ENCODE data around the gene SLC38A10.

The SLC38A10 gene

DNA sequence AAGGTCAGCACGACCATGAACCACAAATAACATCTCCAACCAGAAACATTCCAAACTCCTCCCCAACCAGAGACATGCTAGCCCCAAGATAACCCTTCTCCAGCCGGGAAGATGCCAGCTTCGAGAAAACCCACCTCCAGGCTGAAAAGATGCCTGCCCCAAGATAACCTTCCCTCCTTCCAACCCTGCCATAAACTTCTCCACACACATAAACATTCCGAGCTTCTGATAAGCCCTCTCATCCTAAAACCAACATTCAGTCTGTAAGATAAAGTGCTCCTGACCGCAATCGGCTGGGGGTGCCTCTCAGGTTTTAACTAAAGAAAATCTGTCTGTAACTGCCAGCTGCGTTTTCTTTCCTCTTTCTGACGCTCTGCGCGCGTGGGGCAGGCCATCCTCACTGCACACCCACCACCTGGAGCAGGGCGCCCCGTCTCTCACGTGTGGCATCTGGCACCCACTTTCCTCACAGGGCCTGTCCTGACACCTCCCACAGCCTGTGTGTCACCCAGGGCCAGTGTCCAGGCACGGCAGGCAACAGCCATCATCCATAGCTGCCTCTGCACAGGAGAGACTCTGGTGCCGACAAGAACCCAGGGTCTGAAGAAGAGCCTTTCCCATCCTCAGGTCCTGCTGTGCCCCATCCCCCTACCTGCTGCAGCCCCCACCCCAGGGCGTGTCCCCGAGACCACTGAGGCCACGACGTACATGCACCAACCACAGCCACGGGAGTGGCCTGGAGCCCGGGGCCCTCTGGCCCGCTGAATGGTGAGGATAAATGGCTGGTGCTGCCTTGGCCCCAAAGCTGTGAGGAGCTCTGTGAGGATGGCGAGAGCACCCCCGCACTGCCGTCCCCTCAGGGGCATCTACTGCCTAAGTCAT lies 59.9 kb downstream of the SLC38A10 start:
- Histone ChIP-seq H4K8ac (ENCODE audit: low read depth, low read length) (no peak overlapping the region), H3K4me1 (ENCODE audit: control insufficient read depth in 1 of 2, insufficient read depth in 2 of 2, low read length in 2 of 2) (peaks cover 7 to 15% of the 10 kb centered on the region in 2 experiments), H4K12ac (ENCODE audit: low read depth, low read length) (no peak overlapping the region), H2AK5ac (ENCODE audit: low read length) (no peak overlapping the region), H3K27me3 (ENCODE audit: insufficient read depth, low read length) (no peaks in the 10 kb centered on the region), H3K18ac (ENCODE audit: low read length) (no peak overlapping the region), H4K91ac (ENCODE audit: low read depth, low read length) (no peak overlapping the region), H3K4me3 (ENCODE audit: low read depth, low read length) (no peak overlapping the region), H3K4ac (ENCODE audit: low read depth, low read length) (no peak overlapping the region), H3K79me1 (ENCODE audit: low read length) (peaks cover 8% of the 10 kb centered on the region), H2BK5ac (ENCODE audit: low read depth, low read length, poor library complexity) (no peak overlapping the region), H3K4me2 (ENCODE audit: low read length) (no peak overlapping the region), H3K27ac (ENCODE audit: low read depth, low read length) (no peak overlapping the region), H2AFZ (ENCODE audit: insufficient read depth, low read length, poor library complexity) (no peak overlapping the region), H3K9me3 (ENCODE audit: insufficient read depth, low read depth, low read length) (peaks cover 4% of the 10 kb centered on the region), H3K9ac (ENCODE audit: low read length) (no peak overlapping the region), H3K23ac (ENCODE audit: low read length) (no peak overlapping the region), H3K79me2 (ENCODE audit: control insufficient read depth, insufficient read depth, low read length, poor library complexity) (peaks cover 10% of the 10 kb centered on the region), H3K14ac (ENCODE audit: low read length) (no peak overlapping the region), H2BK12ac (ENCODE audit: low read length) (no peak overlapping the region), H3K36me3 (ENCODE audit: control insufficient read depth in 1 of 2, insufficient read depth in 2 of 2, low read length in 2 of 2) (peaks cover 18 to 30% of the 10 kb centered on the region in 2 experiments), H2BK120ac (ENCODE audit: insufficient read depth, low read length, poor library complexity) (no peak overlapping the region)
- WGBS (ENCODE audit: extremely low coverage, insufficient coverage, insufficient read length) = no CpG with 5 or more reads among the region's 26 CpGs
- no peak for DNase-seq

GRCh38 chr17:81234506-81234855 lies 60.6 kb downstream of the SLC38A10 start:
- no peak overlapping the region for H2AFZ ChIP-seq (ENCODE audit: insufficient read depth, low read length, poor library complexity)
- H2AK5ac ChIP-seq (ENCODE audit: low read length) = no peak overlapping the region
- WGBS (ENCODE audit: extremely low coverage, insufficient coverage, insufficient read length) = no CpG with 5 or more reads among the region's 13 CpGs
- H3K36me3 ChIP-seq (ENCODE audit: control insufficient read depth in 1 of 2, insufficient read depth in 2 of 2, low read length in 2 of 2) = peaks cover 25 to 36% of the 10 kb centered on the region in 2 experiments
- DNase-seq = no peak
- H3K4ac ChIP-seq (ENCODE audit: low read depth, low read length) = no peak overlapping the region
- no peak overlapping the region for H3K9ac ChIP-seq (ENCODE audit: low read length)
- H4K12ac ChIP-seq (ENCODE audit: low read depth, low read length) = no peak overlapping the region
- no peak overlapping the region for H3K18ac ChIP-seq (ENCODE audit: low read length)
- H3K27me3 ChIP-seq (ENCODE audit: insufficient read depth, low read length) = no peaks in the 10 kb centered on the region
- peaks cover 5% of the 10 kb centered on the region for H3K79me2 ChIP-seq (ENCODE audit: control insufficient read depth, insufficient read depth, low read length, poor library complexity)
- H3K79me1 ChIP-seq (ENCODE audit: low read length) = peaks cover 3% of the 10 kb centered on the region
- H4K8ac ChIP-seq (ENCODE audit: low read depth, low read length) = no peak overlapping the region
- peaks cover 4% of the 10 kb centered on the region for H3K9me3 ChIP-seq (ENCODE audit: insufficient read depth, low read depth, low read length)
- H3K4me2 ChIP-seq (ENCODE audit: low read length) = no peak overlapping the region
- H4K91ac ChIP-seq (ENCODE audit: low read depth, low read length) = no peak overlapping the region
- no peak overlapping the region for H2BK12ac ChIP-seq (ENCODE audit: low read length)
- no peak overlapping the region for H3K4me3 ChIP-seq (ENCODE audit: low read depth, low read length)
- no peak overlapping the region for H2BK120ac ChIP-seq (ENCODE audit: insufficient read depth, low read length, poor library complexity)
- H3K4me1 ChIP-seq (ENCODE audit: control insufficient read depth in 1 of 2, insufficient read depth in 2 of 2, low read length in 2 of 2) = peaks cover 3 to 10% of the 10 kb centered on the region in 2 experiments
- H2BK5ac ChIP-seq (ENCODE audit: low read depth, low read length, poor library complexity) = no peak overlapping the region
- no peak overlapping the region for H3K23ac ChIP-seq (ENCODE audit: low read length)
- H3K14ac ChIP-seq (ENCODE audit: low read length) = no peak overlapping the region
- H3K27ac ChIP-seq (ENCODE audit: low read depth, low read length) = no peak overlapping the region

DNA sequence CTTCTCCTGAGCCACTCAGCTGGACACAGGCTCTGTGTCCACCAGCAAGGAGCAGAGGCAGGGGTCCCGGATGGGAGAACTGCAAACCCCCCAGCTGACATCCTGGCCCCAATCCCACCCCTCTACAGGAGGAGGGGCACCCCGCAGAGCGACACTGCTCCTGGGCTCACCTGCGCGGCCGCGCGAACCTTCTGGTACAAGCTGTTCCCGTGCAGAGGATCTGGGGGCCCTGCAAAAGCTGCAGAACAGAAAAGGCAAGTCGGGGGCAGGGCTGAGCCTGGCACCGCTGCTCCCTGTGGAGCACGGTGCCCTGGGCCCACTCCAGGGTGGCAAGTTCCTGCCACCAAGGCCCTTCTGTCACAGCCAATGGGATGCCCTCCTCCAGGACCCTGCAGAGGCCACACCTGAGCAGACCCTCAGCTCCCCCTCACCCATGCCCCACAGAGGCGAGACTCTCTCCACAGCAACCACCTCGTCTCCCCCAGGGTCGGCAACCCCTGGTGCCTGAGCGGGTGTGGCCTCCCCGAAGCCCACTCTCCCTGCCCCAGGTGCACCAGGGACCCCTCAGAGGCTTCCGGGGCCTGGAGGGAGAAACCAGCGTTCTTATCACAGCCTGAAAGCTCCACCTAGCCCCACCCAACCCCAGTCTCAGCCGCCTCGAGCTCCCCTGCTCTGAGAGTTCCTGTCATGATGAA lies 61.1 kb downstream of the SLC38A10 start:
- Histone ChIP-seq H3K4me2 (ENCODE audit: low read length) (no peak overlapping the region), H2AFZ (ENCODE audit: insufficient read depth, low read length, poor library complexity) (no peak overlapping the region), H3K23ac (ENCODE audit: low read length) (no peak overlapping the region), H3K9me3 (ENCODE audit: insufficient read depth, low read depth, low read length) (peaks cover 4% of the 10 kb centered on the region), H3K27me3 (ENCODE audit: insufficient read depth, low read length) (no peaks in the 10 kb centered on the region), H2BK5ac (ENCODE audit: low read depth, low read length, poor library complexity) (no peak overlapping the region), H3K9ac (ENCODE audit: low read length) (no peak overlapping the region), H2AK5ac (ENCODE audit: low read length) (no peak overlapping the region), H4K8ac (ENCODE audit: low read depth, low read length) (no peak overlapping the region), H3K18ac (ENCODE audit: low read length) (no peak overlapping the region), H3K4me3 (ENCODE audit: low read depth, low read length) (no peak overlapping the region), H4K91ac (ENCODE audit: low read depth, low read length) (no peak overlapping the region), H3K27ac (ENCODE audit: low read depth, low read length) (no peak overlapping the region), H3K4ac (ENCODE audit: low read depth, low read length) (no peak overlapping the region), H3K36me3 (ENCODE audit: control insufficient read depth in 1 of 2, insufficient read depth in 2 of 2, low read length in 2 of 2) (peaks cover 26 to 37% of the 10 kb centered on the region in 2 experiments), H3K79me1 (ENCODE audit: low read length) (no peaks in the 10 kb centered on the region), H4K12ac (ENCODE audit: low read depth, low read length) (no peak overlapping the region), H2BK120ac (ENCODE audit: insufficient read depth, low read length, poor library complexity) (no peak overlapping the region), H3K4me1 (ENCODE audit: control insufficient read depth in 1 of 2, insufficient read depth in 2 of 2, low read length in 2 of 2) (peaks cover 3 to 10% of the 10 kb centered on the region in 2 experiments), H3K79me2 (ENCODE audit: control insufficient read depth, insufficient read depth, low read length, poor library complexity) (peaks cover 2% of the 10 kb centered on the region), H2BK12ac (ENCODE audit: low read length) (no peak overlapping the region), H3K14ac (ENCODE audit: low read length) (no peak overlapping the region)
- no CpG with 5 or more reads among the region's 21 CpGs for WGBS (ENCODE audit: extremely low coverage, insufficient coverage, insufficient read length)
- no peak for DNase-seq

DNA sequence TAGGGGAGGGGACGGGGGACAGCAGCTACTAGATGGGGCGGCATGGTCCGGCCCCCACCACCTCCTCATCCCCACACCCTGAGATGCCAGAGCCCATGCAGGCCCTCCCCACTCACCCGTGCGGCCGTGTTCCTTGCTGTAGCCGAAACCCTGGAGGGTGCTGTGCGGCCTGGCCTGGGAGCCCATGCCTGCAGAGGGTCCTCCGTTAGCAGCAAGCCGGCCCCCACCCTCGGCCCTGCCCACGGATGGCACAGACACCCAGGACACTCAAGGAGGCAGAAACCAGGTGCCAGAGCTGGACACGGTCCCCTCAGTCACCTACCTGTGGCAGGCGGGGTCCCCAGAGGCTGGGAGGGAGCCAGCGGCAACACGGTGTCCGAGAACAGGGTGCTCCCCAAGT lies 61.8 kb downstream of the SLC38A10 start:
- Histone ChIP-seq H4K91ac (ENCODE audit: low read depth, low read length) (no peak overlapping the region), H3K79me2 (ENCODE audit: control insufficient read depth, insufficient read depth, low read length, poor library complexity) (no peaks in the 10 kb centered on the region), H4K12ac (ENCODE audit: low read depth, low read length) (no peak overlapping the region), H3K79me1 (ENCODE audit: low read length) (no peaks in the 10 kb centered on the region), H4K8ac (ENCODE audit: low read depth, low read length) (no peak overlapping the region), H3K27me3 (ENCODE audit: insufficient read depth, low read length) (no peaks in the 10 kb centered on the region), H3K4ac (ENCODE audit: low read depth, low read length) (no peak overlapping the region), H3K14ac (ENCODE audit: low read length) (no peak overlapping the region), H3K4me1 (ENCODE audit: control insufficient read depth in 1 of 2, insufficient read depth in 2 of 2, low read length in 2 of 2) (peaks cover 3 to 8% of the 10 kb centered on the region in 2 experiments), H3K9ac (ENCODE audit: low read length) (no peak overlapping the region), H3K18ac (ENCODE audit: low read length) (no peak overlapping the region), H3K4me3 (ENCODE audit: low read depth, low read length) (no peak overlapping the region), H2BK120ac (ENCODE audit: insufficient read depth, low read length, poor library complexity) (no peak overlapping the region), H2BK5ac (ENCODE audit: low read depth, low read length, poor library complexity) (no peak overlapping the region), H3K27ac (ENCODE audit: low read depth, low read length) (no peak overlapping the region), H3K9me3 (ENCODE audit: insufficient read depth, low read depth, low read length) (peaks cover 4% of the 10 kb centered on the region), H3K23ac (ENCODE audit: low read length) (no peak overlapping the region), H3K4me2 (ENCODE audit: low read length) (no peak overlapping the region), H2AK5ac (ENCODE audit: low read length) (no peak overlapping the region), H3K36me3 (ENCODE audit: control insufficient read depth in 1 of 2, insufficient read depth in 2 of 2, low read length in 2 of 2) (peaks cover 30 to 37% of the 10 kb centered on the region in 2 experiments), H2BK12ac (ENCODE audit: low read length) (no peak overlapping the region), H2AFZ (ENCODE audit: insufficient read depth, low read length, poor library complexity) (no peak overlapping the region)
- no CpG with 5 or more reads among the region's 17 CpGs for WGBS (ENCODE audit: extremely low coverage, insufficient coverage, insufficient read length)
- DNase-seq = no peak
